ENCODE results near the gene SYT8.

SYT8 gene

GRCh38 chr11:1832920-1833295 is 1.9 kb upstream of the SYT8 start:
- no peak for DNase-seq

- no peak for DNase-seq
These were observed 654 bp upstream of the SYT8 start for GRCh38 chr11:1834062-1834610.

DNA sequence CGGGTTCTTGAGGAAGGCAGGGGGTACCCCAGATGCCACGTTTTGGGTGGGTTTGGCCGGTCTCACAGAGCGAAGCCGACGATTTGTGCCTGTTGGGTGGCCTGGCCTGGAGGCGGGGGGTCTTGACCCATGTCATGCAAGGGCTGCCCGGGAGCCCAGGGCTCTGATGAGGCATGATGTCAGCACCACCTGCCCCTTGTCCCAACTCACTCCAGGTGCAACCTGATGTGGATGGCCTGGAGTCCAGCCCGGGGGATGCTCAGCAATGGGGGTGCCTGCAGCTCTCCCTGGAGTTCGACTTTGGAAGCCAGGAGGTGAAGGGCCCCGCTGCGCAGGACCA is 851 bp downstream of the SYT8 start:
- DNase-seq, result no peak

DNA sequence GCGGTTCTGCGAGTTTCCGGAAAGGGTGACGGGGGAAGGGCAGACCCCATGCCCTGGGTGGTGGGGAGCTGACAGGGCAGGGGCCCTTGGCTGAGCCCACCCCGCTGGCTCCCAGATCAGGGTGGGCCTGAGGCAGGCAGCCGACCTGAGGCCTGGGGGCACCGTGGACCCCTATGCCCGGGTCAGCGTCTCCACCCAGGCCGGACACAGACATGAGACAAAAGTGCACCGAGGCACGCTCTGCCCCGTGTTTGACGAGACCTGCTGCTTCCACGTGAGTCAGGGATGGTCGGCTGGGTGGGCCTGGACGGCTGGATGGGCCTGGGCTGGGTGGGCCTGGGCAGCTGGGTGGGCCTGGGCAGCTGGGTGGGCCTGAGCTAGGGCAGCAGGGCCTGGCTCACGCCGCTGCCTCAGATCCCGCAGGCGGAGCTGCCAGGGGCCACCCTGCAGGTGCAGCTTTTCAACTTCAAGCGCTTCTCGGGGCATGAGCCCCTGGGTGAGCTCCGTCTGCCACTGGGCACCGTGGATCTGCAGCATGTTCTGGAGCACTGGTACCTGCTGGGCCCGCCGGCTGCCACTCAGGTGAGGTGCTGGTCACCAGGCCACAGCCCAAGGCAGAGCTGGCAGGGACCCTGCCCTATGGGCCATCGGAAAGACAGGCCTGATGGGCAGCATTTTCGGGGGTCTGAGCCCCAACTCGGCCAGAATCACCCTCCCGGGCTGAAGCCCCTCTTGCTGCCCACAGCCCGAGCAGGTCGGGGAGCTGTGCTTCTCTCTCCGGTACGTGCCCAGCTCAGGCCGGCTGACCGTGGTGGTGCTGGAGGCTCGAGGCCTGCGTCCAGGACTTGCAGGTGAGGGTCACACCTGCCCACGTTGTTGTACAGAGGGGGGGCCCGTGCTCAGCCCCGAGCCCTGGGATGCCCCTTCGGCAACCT is 1.5 kb downstream of the SYT8 start:
- DNase-seq, result no peak

DNA sequence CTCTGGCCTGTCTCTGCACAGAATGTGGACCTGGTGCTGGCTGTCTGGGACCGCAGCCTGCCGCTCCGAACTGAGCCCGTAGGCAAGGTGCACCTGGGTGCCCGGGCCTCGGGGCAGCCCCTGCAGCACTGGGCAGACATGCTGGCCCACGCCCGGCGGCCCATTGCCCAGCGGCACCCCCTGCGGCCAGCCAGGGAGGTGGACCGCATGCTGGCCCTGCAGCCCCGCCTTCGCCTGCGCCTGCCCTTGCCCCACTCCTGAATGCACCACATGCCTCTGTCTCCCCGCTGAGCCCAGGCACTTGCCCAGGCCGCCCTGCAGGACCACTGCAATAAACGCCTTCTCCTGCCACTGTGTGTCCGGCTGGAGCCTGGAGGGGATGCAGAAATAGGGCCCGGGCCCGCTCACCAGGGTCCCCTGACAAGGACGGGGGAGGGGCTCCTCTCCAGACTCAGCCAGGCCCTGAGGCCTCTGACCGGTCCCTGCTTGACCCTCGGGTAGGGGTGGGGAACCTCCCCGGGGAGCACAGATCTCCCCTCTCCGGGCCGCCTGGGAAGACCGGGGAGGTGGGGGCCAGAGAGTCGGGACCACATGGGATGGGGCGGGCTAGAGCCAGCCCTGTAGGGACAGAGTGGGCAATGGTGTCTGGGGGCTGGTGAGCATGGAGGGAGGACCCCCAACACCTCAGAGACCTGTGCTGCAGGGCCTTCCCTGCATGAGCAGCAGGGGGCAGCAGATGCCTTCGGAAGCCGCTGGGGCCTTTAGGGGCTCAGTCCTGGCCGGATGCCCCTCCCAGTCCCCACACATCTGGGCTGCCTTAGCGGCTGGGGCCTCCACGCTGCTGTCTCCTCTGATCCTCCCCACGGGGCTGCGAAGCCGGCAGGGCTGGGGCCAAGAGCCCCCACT is 2.6 kb downstream of the SYT8 start:
- no peak for DNase-seq

- DNase-seq, result no peak
These were observed 3.3 kb downstream of the SYT8 start for GRCh38 chr11:1838077-1838425.

DNA sequence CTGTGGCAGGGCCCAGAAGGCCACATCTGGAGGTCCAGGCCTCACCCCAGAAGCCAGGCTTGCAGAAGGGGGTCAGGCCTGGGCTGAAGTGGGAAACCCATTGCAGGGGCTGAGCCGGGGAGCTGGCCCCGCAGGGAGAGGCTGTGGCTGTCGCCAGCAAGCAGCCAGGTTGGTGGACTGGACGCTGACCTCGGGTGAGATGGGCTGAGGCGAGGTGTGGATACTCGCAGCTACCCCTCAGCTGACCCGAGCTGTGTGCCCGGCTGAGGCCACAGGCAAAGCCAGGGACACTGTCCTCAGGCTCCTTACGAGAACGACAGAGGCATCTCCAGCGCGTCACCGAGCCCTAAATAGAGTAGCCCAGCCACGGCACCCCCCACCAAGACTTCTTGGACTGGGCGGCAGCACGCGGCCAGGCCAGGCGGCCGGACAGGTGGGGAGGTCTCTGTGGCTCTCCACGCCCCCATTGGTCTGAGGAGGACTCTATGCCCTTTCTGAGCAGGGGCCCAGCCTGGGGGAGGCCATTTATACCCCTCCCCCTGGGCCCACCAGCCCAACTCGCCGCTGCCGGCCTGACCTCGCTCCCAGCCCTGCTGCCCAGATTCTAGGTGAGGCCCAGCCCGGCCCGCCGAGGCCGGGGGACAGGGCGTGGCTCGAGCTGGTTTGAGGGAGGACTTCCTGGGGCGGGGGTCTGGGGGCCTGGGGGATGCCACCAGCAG is 3.8 kb downstream of the SYT8 start, which contains the start of gene TNNI2:
TSS of gene TNNI2 (plus strand) at position 556 of the 719 bp plus-strand sequence. CDS start 716 bp downstream, outside the sequence.
- no peak for DNase-seq

- DNase-seq, result no peak
These were observed 4.6 kb downstream of the SYT8 start for GRCh38 chr11:1839204-1839923.

GRCh38 chr11:1839924-1840779 is 5.4 kb downstream of the SYT8 start:
- DNase-seq, result no peak

DNA sequence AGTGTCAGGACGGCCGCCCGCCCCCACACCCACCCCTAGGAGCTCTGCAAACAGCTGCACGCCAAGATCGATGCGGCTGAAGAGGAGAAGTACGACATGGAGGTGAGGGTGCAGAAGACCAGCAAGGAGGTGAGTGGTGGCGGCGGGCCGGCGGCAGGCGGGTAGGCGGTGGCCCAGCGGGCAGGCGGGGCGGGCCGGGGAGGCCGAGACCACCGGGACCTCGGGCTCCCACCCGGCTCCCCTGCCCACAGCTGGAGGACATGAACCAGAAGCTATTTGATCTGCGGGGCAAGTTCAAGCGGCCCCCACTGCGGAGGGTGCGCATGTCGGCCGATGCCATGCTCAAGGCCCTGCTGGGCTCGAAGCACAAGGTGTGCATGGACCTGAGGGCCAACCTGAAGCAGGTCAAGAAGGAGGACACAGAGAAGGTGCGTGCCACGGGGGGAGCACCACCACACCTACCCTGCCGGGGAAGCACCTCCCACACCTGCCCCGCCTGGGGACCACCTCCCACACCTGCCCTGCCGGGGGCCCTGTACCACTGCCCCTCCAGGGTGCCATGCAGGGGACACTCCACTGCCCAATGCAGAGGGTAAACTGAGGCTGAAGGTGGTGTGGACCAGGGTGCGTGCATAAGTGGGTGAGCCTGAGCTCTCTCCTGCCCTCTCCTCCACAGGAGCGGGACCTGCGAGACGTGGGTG is 6.1 kb downstream of the SYT8 start:
- no peak for DNase-seq

DNA sequence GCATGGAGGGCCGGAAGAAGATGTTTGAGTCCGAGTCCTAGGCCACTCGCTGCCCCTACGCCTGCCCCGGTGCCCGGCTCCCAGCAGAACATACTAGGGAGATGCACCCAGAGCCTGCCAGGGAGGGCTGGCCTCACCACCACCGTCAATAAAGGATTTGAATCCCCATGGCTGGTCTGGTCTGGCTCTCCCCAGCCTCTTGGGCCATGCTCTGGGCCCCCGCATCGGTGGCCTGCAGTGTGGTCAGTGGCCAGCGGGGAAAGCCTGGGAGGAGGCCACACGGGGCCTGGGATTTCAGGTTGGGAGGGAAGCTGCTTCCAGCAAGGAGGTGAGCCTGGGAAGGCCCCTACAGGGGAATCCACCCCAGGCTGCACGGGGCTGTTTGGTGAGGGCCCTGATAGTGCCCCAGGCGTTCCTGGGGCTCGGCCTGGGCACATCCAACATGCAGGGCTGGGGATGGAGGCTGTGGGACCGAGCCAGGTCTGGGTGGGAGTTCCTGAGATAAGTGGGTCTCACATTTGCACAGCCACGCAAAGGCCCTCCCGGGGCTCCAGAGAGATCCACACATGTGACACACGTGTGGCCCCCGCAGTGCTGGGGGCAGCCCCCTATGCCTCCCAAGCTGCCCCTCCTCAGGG is 6.8 kb downstream of the SYT8 start:
- DNase-seq, result no peak

GRCh38 chr11:1842149-1843097 is 7.6 kb downstream of the SYT8 start:
- DNase-seq, result no peak

GRCh38 chr11:1843098-1843473 is 8.3 kb downstream of the SYT8 start:
- DNase-seq, result no peak

GRCh38 chr11:1843796-1844195 is 9.0 kb downstream of the SYT8 start:
- DNase-seq, result no peak

GRCh38 chr11:1844221-1845094 is 9.7 kb downstream of the SYT8 start:
- no peak for DNase-seq

DNA sequence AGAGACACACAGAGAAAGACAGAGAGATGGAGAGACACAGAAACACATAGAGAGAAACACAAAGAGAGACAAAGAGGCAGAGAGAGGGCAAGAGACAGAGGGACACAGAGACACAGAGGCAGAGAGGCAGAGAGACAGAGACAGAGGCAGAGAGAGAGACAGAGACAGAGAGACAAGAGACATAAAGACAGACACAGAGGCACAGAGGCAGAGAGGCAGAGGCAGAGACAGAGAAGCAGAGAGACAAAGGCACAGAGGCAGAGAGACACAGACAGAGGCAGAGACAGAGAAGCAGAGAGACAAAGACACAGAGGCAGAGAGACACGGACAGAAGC is 10.3 kb downstream of the SYT8 start:
- no peak for DNase-seq

- no peak for DNase-seq
These were observed 11.0 kb downstream of the SYT8 start for GRCh38 chr11:1845561-1846452.
